Glutamatergic neuron (in vitro differentiated cells): ENCODE results near the gene SEMA3D. TPM values are rescaled to one million over a fixed set of nuclear protein-coding genes. Genes with fewer than 3 reads are reported as not detected.

ENCODE experiments used
- DNase-seq: peaks from one replicate; pipeline ENCODE4 v3.0.0; 2022
- H3K27ac Mint-ChIP-seq: one replicate; pipeline ENCODE4 v1.8.0; 2020; ENCODE audit warnings: mild to moderate bottlenecking, mixed read lengths, inconsistent platforms; ENCODE audit not compliant: unreplicated experiment
- H3K27me3 Mint-ChIP-seq: one replicate; pipeline ENCODE4 v1.8.0; 2020; ENCODE audit warnings: mild to moderate bottlenecking, moderate library complexity, mixed read lengths, inconsistent platforms; ENCODE audit not compliant: unreplicated experiment
- H3K36me3 Mint-ChIP-seq: one replicate; pipeline ENCODE4 v1.8.0; 2020; ENCODE audit warnings: mild to moderate bottlenecking, mixed read lengths, inconsistent platforms; ENCODE audit not compliant: unreplicated experiment
- H3K4me1 Mint-ChIP-seq: one replicate; pipeline ENCODE4 v1.8.0; 2020; ENCODE audit warnings: mild to moderate bottlenecking, low read depth, mixed read lengths, inconsistent platforms; ENCODE audit not compliant: unreplicated experiment
- H3K4me3 Mint-ChIP-seq: one replicate; pipeline ENCODE4 v1.8.0; 2020; ENCODE audit warnings: mild to moderate bottlenecking, mixed read lengths, inconsistent platforms; ENCODE audit not compliant: unreplicated experiment
- H3K9me3 Mint-ChIP-seq: one replicate; pipeline ENCODE4 v1.8.0; 2020; ENCODE audit warnings: mild to moderate bottlenecking, moderate library complexity, mixed read lengths, inconsistent platforms; ENCODE audit not compliant: unreplicated experiment
- total RNA-seq: library from RNA; stranded (reverse); fragmentation: NEBNext Ultra II Directional; extraction: Animal tissue kit (Norgen Biotek cat#: 25700); gene quantifications from one replicate; pipeline ENCODE4 v1.2.1, GENCODE V29; 2021; ENCODE audit not compliant: unreplicated experiment
- TF ChIP-seq, protein P1 (sequence below): fragments of 200-600 bp; sonication (generic); IDR thresholded peaks from one replicate; pipeline ENCODE4 v1.5.0; 2021; ENCODE audit not compliant: partially characterized antibody, unreplicated experiment

The SEMA3D gene
- total RNA-seq, 1 donor from 2014 or later: 13.6 TPM

GRCh38 chr7:85006754-85007153, 180.1 kb downstream of the SEMA3D start:
- no peak overlapping the region for H3K27ac Mint-ChIP-seq
- no peaks in the 10 kb centered on the region for H3K9me3 Mint-ChIP-seq
- no peaks in the 10 kb centered on the region for H3K27me3 Mint-ChIP-seq
- no peak for DNase-seq
- no peaks in the 10 kb centered on the region for H3K36me3 Mint-ChIP-seq
- TF ChIP-seq, protein P1, sequence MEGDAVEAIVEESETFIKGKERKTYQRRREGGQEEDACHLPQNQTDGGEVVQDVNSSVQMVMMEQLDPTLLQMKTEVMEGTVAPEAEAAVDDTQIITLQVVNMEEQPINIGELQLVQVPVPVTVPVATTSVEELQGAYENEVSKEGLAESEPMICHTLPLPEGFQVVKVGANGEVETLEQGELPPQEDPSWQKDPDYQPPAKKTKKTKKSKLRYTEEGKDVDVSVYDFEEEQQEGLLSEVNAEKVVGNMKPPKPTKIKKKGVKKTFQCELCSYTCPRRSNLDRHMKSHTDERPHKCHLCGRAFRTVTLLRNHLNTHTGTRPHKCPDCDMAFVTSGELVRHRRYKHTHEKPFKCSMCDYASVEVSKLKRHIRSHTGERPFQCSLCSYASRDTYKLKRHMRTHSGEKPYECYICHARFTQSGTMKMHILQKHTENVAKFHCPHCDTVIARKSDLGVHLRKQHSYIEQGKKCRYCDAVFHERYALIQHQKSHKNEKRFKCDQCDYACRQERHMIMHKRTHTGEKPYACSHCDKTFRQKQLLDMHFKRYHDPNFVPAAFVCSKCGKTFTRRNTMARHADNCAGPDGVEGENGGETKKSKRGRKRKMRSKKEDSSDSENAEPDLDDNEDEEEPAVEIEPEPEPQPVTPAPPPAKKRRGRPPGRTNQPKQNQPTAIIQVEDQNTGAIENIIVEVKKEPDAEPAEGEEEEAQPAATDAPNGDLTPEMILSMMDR: no peak
- peaks cover 4% of the 10 kb centered on the region for H3K4me1 Mint-ChIP-seq
- H3K4me3 Mint-ChIP-seq: no peak overlapping the region

GRCh38 chr7:85004402-85004801, 182.5 kb downstream of the SEMA3D start:
- H3K9me3 Mint-ChIP-seq: peaks cover 2% of the 10 kb centered on the region
- DNase-seq: no peak
- no peaks in the 10 kb centered on the region for H3K27me3 Mint-ChIP-seq
- TF ChIP-seq, protein P1: no peak
- no peaks in the 10 kb centered on the region for H3K36me3 Mint-ChIP-seq
- no peak overlapping the region for H3K27ac Mint-ChIP-seq
- H3K4me1 Mint-ChIP-seq: peaks cover 10% of the 10 kb centered on the region
- H3K4me3 Mint-ChIP-seq: no peak overlapping the region

GRCh38 chr7:85001495-85002345, 185.1 kb downstream of the SEMA3D start:
- TF ChIP-seq, protein P1: no peak
- no peak overlapping the region for H3K27ac Mint-ChIP-seq
- no peaks in the 10 kb centered on the region for H3K27me3 Mint-ChIP-seq
- H3K36me3 Mint-ChIP-seq: no peaks in the 10 kb centered on the region
- DNase-seq: no peak
- no peak overlapping the region for H3K4me3 Mint-ChIP-seq
- H3K9me3 Mint-ChIP-seq: peaks cover 3% of the 10 kb centered on the region
- H3K4me1 Mint-ChIP-seq: peaks cover 12% of the 10 kb centered on the region

GRCh38 chr7:85000735-85001350, 186.0 kb downstream of the SEMA3D start:
- Mint-ChIP-seq H3K27me3 (no peaks in the 10 kb centered on the region), H3K27ac (no peak overlapping the region), H3K9me3 (peaks cover 3% of the 10 kb centered on the region), H3K36me3 (no peaks in the 10 kb centered on the region), H3K4me3 (no peak overlapping the region), H3K4me1 (peaks cover 12% of the 10 kb centered on the region)
- TF ChIP-seq, protein P1: no peak
- no peak for DNase-seq

DNA sequence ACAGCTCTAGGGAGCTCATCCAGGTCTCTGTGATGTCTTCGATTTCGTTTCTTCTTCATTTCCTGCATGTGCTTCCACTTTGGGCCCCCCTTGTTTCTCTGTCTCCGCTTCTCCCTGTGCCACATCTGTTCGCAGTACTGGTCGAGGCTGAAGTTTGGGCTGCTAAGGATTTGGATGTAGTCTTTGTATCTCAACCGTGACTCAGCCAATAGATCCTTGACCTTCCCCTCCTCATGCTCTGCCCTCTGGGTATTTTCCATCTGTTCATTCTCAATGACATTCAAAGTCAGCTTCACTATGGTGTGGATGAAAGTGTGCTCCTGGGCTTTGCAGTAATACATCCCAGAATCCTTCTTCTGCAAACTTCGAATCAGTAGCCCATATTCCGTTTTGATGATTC, 187.4 kb downstream of the SEMA3D start:
- Mint-ChIP-seq H3K36me3 (no peaks in the 10 kb centered on the region), H3K27me3 (no peaks in the 10 kb centered on the region), H3K4me1 (peaks cover 12% of the 10 kb centered on the region), H3K9me3 (peaks cover 3% of the 10 kb centered on the region), H3K4me3 (no peak overlapping the region), H3K27ac (no peak overlapping the region)
- TF ChIP-seq, protein P1: no peak
- no peak for DNase-seq
